Activated CD4-positive, alpha-beta T cell treated with anti-CD3 and anti-CD28 coated beads for 4 hours (primary cell): ENCODE data around the gene PBX3.

Experiments used
- DNase-seq, 2 donors: peaks; one replicate each; pipeline ENCODE4 v3.0.0-alpha.2; 2020

Gene PBX3

DNA sequence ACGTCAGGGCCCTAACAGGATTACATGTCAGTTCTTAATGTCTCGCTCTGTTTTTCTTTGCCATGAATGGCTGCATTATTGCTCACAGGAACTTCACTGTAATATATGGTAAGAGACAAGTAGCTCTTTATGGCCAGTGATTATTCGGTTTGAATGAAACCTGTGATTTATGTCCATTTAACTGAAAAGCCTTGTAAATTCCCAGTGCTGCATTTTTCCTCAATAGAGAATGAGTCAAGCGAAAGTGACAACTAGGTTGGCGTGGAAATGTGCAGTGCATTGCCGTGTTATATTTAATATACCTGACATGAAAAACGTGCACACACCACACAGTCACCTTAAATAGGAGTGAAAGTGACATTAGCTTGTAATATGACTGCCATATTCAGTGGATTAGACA lies 163.1 kb downstream of the PBX3 start:
- no peak for DNase-seq

- DNase-seq: no peak
Observed at GRCh38 chr9:125911861-125912644, 164.9 kb downstream of the PBX3 start.

DNA sequence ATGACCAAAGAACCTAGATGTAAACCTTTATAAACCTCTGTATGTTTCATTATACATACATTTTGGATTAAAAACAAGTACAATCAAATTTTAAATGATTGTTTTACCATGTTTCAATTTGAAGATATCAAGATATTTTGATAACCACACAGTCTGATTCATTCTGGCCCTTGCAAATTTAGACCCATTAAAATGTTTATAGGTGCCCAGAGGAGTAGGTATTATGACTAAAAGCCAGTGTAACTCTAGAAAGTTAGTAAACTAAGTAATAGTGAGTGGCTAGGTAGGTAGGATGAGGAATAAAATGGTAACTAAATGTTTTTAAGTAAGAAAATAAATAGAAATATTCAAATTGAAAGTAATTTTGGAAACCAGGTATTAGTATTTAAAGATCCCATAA lies 165.5 kb downstream of the PBX3 start:
- DNase-seq: no peak

GRCh38 chr9:125913551-125913950 lies 166.4 kb downstream of the PBX3 start:
- DNase-seq: no peak

DNA sequence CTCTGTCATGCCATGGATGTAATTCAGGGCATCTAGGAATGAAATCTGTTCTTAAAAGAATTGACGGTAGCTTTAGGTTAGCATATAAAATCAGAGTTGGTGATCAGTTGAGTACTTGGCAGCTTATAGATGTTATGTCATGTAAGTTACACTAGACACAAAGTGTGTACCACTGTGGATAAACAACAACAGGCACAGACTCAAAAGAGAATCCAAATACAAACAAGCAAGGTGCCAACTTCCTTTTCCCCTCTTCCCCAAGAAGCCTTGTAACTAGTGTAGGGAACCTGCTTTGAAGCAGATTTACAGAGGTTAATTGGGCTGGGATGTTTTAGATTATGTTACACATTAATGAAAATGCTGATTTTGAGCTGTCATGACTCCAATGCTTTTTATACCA lies 167.2 kb downstream of the PBX3 start:
- DNase-seq: no peak

DNA sequence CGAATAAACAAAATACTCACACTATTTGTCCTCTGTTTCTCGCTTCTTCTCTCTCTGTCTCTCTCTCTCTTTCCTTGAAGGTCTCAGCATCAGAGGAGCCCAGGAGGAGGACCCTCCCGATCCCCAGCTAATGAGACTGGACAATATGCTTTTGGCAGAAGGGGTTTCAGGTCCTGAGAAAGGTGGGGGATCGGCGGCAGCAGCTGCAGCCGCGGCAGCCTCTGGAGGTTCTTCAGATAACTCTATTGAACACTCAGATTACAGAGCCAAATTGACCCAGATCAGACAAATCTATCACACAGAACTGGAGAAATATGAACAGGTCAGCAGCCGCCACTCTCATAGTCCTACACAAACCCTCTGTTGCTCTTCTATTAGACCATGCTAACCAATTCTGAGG lies 168.4 kb downstream of the PBX3 start:
- DNase-seq: no peak

DNA sequence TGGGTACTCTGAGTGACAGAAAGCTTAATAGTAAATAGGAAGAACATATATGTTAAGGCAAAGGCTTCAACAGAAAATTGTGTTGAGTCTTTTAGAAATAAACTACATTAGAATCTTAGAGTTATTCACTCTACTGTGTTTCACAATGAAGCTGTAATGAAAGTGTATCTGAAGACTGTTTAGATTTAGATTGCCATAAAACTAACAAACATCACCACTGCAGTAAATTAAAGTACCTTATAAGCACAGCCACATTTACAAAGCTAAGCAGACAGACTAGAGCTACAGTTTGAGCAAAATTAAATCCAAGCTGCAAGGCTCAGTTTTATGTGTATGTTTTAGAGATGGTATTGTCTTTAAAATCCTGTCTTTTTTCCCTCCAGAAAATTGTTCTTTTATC lies 172.4 kb downstream of the PBX3 start:
- no peak for DNase-seq

GRCh38 chr9:125920402-125920801 lies 173.2 kb downstream of the PBX3 start:
- DNase-seq: no peak

GRCh38 chr9:125922854-125923253 lies 175.7 kb downstream of the PBX3 start:
- DNase-seq: no peak

- no peak for DNase-seq
Observed at GRCh38 chr9:125924351-125924750, 177.2 kb downstream of the PBX3 start.

DNA sequence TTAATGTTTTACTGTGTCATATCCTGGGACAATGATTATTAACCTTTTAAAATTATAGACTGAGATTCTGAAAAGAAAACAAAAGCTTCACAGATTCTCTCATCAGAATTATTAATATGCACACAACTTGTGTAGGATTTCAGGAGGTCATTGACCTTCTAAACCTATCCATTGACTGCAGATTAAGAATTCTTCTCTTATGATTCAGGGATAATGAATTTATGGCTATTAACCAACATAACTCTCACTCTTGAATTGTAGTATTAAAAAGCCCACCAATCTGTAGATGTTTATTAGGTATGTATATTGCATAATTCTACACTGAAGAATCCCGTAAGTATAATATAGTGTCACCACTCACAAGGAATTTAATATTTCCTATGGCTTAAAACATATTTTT lies 179.8 kb downstream of the PBX3 start:
- no peak for DNase-seq

DNA sequence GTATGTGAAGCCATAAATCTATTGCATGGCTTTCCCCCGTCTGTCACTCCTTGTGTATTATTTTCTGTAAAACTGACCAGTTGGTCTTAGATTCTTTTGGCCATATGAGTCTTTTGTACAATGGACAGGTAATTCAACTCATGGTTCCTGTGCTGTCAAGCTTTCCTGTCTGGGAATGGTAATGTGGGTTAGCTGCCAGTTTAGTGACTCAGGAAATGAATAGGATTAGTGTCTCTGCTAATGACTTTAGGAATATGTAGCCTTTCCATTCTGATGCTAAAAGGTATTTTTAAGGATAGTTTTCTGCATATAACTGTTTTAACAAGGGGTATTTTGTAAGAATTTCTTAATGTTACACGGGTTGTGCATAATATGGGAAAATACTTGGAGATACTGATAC lies 182.7 kb downstream of the PBX3 start:
- DNase-seq: no peak

GRCh38 chr9:125931211-125931610 lies 184.0 kb downstream of the PBX3 start:
- no peak for DNase-seq

GRCh38 chr9:125932012-125932411 lies 184.8 kb downstream of the PBX3 start:
- DNase-seq: no peak

DNA sequence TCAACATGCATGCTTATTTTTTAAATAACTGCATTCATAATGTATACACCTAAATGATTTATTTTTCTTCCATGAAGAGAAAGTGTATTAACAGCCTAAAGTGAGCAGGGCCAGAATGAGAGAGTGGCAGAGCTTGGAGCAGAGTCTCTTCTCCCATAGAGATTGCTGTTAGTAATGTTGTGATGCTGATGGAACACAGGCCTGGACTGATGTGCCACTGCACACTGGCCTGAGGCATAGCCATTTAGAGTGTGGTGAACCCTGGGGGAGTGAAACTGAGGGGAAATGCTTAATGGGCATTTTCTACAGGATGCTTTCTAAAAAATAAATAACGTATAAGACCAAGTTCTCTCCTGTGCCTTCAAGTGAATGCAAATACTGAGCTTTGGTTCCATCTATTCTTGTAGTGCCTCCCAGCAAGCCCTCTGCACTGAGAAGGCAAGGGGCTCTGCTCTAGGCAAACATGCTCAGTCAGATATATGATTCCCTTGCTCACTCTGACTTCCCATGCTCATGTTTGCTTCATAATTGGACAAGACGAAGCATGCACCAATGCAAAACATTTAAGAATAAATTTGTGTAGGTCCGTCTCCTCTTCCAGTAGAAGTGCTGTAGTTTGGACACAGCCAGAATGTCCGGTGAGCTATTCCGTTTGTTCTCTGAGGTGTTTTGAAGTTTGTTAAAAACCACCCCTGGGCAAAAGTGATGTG lies 185.7 kb downstream of the PBX3 start:
- no peak for DNase-seq

DNA sequence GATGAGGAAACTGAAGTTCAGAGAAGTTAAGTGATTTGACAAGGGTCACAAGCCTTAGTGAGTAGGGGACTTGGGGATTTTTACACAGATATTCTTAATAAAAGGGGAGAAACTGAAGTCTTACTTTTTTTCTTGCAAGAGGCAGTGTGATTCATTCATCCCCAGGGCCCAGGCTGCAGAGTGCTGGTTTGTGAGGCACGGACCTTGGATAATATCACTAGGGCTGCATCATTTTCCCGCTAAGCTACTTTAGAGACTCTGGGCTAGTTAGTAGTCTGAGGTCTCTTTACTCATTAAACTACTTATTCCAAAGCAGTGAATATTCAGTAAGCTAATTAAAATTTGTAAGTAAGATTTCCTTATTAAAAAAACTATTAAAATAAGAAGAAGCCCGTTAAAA lies 195.0 kb downstream of the PBX3 start:
- DNase-seq: no peak

DNA sequence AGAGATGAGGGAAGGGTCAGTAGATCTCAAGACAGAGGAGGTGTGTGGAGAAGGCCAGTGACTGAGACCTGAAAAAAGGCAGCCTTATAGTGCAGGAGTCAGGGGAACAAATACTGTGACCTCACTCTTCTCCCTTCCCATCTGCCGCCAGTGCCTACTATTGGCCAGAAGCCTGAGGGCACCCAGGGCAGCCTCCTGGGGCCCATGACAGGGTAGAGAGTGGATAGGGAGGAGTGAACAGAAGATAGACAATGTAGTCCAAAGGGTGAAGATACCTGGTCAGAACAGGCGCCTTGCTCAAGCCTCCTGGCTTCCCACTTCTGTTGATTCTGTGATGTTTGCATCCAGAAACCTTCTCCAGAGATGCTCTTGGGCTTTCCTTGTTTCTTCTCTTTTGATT lies 196.7 kb downstream of the PBX3 start:
- no peak for DNase-seq

DNA sequence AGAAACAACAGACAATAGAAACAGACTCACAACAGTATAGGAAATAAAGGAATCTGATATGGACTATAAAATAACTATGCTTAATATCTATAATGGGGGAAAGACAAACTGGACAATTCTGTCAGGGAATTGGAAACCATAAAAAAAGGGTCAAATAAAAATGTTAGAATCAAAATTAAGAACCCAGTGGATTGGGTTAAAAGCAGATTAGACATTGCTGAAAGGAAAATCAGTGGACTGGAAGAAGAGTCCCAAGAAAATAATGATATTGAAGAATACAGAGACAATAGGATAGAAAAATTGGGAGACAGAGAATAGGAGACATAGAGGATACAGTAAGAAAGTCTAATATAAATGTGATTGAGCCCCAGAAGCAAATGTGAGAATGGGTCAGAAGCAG lies 199.2 kb downstream of the PBX3 start:
- DNase-seq: no peak

DNA sequence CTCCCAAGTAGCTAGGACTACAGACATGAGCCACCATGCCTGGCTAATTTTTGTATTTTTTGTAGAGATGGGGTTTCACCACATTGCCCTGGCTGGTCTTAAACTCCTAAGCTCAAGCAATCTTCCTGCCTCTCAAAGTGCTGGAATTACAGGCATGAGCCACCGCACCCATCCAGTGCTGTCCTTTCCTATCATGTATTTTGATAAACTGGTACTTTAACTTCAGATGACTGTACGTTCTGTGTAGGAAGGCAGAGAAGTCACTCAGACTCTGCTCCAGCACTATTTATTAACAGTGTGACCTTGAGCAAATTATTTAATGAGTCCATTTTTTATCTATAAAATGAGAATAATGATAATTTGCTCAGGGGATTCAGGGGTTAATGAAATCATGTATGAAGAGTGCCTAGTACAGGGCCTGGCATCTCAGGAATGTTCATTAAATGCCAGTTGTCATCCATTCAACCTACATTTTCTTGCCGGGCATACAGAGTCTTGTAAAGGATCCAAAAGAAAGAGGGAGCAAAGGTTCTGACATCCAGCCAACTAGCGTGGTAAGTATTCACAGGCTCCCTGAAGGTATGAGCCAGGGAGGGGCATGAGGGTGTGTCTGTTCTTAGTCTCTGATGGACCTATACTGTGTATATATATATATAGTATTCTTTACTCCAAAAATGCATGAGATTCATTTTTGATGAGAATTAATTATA lies 201.9 kb downstream of the PBX3 start:
- DNase-seq: no peak

DNA sequence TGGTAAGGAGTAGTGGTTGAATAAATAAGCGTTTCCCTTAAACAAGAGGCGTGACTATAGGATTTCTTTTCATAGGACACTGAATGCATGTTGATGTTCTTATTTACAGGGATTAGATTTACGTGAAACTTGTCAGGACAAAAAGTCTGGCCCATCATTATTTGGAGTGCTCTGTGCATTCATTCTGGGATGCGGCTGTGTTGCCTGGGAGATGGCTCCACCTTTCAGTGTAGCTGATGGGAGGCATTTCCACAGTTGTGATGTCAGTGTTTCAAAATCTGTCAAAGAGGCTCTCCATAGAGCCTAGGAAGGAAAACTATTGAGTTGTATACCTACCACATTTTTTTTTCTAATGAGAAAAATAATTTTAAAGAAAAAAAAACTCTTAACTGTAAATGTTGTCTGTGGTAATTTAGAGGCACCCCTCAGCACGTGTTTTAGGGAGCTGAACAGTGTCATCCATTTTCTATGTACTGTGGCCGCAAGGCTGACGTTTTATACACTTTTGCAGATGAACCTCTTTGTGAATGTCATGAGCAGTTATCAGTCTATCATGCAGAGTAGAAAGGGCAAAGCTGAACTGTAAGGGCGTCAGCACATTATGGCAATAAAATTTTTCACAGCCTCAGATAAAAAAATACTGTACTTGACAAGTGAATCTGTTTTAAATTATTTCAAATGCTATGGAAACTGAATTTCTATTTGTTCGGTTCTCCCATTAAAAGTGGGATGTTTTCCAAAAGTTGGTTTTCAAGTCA lies 202.7 kb downstream of the PBX3 start:
- no peak for DNase-seq

DNA sequence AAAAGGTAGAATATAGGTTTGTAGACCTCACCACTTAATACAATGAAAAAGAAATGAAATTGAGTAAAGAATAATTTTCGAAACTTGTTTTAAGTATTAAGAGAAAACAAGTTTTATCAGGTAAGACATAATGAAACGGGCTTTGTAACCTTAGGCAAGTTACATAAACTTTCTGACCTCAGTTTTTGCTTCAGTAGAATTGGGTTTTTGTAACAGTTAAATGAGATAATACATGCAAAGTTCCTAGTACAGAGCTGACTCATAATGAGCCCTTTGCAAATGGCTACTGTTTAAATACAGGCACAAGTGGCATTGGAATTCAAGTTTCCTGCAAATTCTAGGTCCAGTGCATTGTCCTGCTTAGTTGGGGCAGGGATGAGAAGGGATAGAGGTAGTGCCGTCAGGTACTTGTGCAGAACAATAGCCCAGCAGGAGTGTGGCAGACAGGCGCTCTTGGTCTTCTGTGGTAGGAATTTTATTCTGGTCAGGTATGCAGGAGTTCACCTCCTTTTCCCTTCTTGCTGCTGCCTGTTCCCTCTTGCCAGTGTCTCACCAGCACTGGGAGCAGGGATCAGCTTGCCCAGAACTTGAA lies 203.8 kb downstream of the PBX3 start:
- no peak for DNase-seq

- DNase-seq: no peak
Observed at GRCh38 chr9:125953314-125954019, 206.3 kb downstream of the PBX3 start.
